K562 (cell line): ENCODE measurements around the gene ALDH1A2. TPM values are rescaled to one million over a fixed set of nuclear protein-coding genes. Genes with fewer than 3 reads are reported as not detected.

Source experiments
- ATAC-seq: fragments of 200-7000 bp; cut with Tn5 transposase; 3 replicates; pipeline ENCODE4 v1.9.1; 2020; ENCODE audit warnings: moderate library complexity
- BruUV-seq: library from RNA; stranded (reverse); fragments of 400-500 nt; replicated peaks from 2 replicates; lab custom pipeline; 2021; lab: Mats Ljungman, UMichigan
- CTCF ChIA-PET: fragments of 300-600 bp; formaldehyde crosslinking; extraction: SDS; loops from one replicate; lab custom pipeline; 2021; ENCODE audit warnings: low intra/inter-chr PET ratio; lab: Yijun Ruan, JAX
- POLR2A ChIA-PET: fragments of 300-600, 350-650 bp; sonication (Branson Sonifier 250); formaldehyde crosslinking; extraction: SDS; loops from one replicate; lab custom pipeline; 2021; ENCODE audit warnings: antibody characterized with exemption, inconsistent platforms; lab: Yijun Ruan, JAX
- DNase-seq, 4 experiments: peaks; one replicate each; pipeline versions ENCODE4 v3.0.0 to v3.0.0-alpha.2; 2011 to 2018; ENCODE audit warnings: low spot score in 3 of 4, mixed read lengths in 3 of 4; ENCODE audit errors: extremely low read depth in 1 of 4
- FAIRE-seq: peaks from 2 replicates; lab custom pipeline; 2011; peaks lifted over from hg19 to GRCh38; lab: Jason Lieb, UNC
- H2AFZ ChIP-seq: 2 replicates; pipeline ENCODE4 v1.6.0; 2011; ENCODE audit warnings: low read depth, low read length, control low read depth, inconsistent platforms
- H3K27ac ChIP-seq: fragments of 200-600 bp; 3 replicates; pipeline ENCODE4 v1.8.0; 2011; ENCODE audit warnings: low read depth, mild to moderate bottlenecking, control low read depth, inconsistent platforms, low read length, moderate library complexity, mixed read lengths; ENCODE audit errors: extremely low read depth
- H3K27me3 ChIP-seq, 2 experiments: fragments of 300-600 bp in 1 of 2; 2 replicates in 1 of 2; 3 replicates in 1 of 2; pipeline versions ENCODE4 v1.6.0 to v1.8.0; 2011; ENCODE audit warnings: inconsistent platforms in 2 of 2, low read length in 2 of 2, mild to moderate bottlenecking in 1 of 2, mixed read lengths in 1 of 2, moderate library complexity in 1 of 2; ENCODE audit not compliant: control insufficient read depth in 2 of 2, insufficient read depth in 2 of 2
- H3K36me3 ChIP-seq: fragments of 300-600 bp; 3 replicates; pipeline ENCODE4 v1.8.0; 2011; ENCODE audit warnings: mild to moderate bottlenecking, low read length, inconsistent platforms; ENCODE audit not compliant: control insufficient read depth, insufficient read depth
- H3K4me1 ChIP-seq, 2 experiments: fragments of 200-600 bp in 1 of 2; replicated peaks in 1 of 2; 2 replicates in 1 of 2; 3 replicates in 1 of 2; pipeline versions ENCODE4 v1.5.1 to v1.8.0; 2011; ENCODE audit warnings: inconsistent platforms in 2 of 2, low read length in 2 of 2, mild to moderate bottlenecking in 1 of 2, mixed read lengths in 1 of 2, moderate library complexity in 1 of 2; ENCODE audit not compliant: control insufficient read depth in 2 of 2, insufficient read depth in 2 of 2
- H3K4me2 ChIP-seq: 2 replicates; pipeline ENCODE4 v1.6.1; 2011; ENCODE audit warnings: low read length, control low read depth, inconsistent platforms, mixed read lengths; ENCODE audit not compliant: insufficient read depth
- H3K4me3 ChIP-seq: fragments of 200-600 bp; sonication (generic), shearing (Covaris generic); 2 replicates; pipeline ENCODE4 v1.5.1; 2016; ENCODE audit warnings: control low read depth, inconsistent platforms
- H3K79me2 ChIP-seq: fragments of 200-600 bp; 3 replicates; pipeline ENCODE4 v1.8.0; 2011; ENCODE audit warnings: low read length, inconsistent platforms; ENCODE audit not compliant: control insufficient read depth, insufficient read depth
- H3K9ac ChIP-seq, 2 experiments: 2 replicates each; pipeline versions ENCODE4 v1.6.0 to v1.6.1; 2011; ENCODE audit warnings: low read depth in 2 of 2, low read length in 2 of 2, control low read depth in 1 of 2, inconsistent platforms in 1 of 2, mild to moderate bottlenecking in 1 of 2, mixed read lengths in 1 of 2; ENCODE audit not compliant: insufficient read depth in 1 of 2
- H3K9me1 ChIP-seq: one replicate; pipeline ENCODE4 v1.6.0; 2011; ENCODE audit warnings: inconsistent platforms, mild to moderate bottlenecking, low read length, moderate library complexity; ENCODE audit not compliant: control insufficient read depth, insufficient read depth
- H3K9me3 ChIP-seq: replicated peaks from 2 replicates; pipeline ENCODE4 v1.5.1; 2011; ENCODE audit warnings: low read depth, low read length, inconsistent platforms; ENCODE audit not compliant: control insufficient read depth, insufficient read depth
- H4K20me1 ChIP-seq: replicated peaks from 2 replicates; pipeline ENCODE4 v1.6.1; 2011; ENCODE audit warnings: low read length, inconsistent platforms, mixed read lengths; ENCODE audit not compliant: control insufficient read depth, insufficient read depth
- BRD9 ChIP-seq: fragments of 450-650 bp; IDR thresholded peaks from 2 replicates; pipeline ENCODE4 v1.6.1; 2018; ENCODE audit warnings: low read depth; ENCODE audit not compliant: partially characterized antibody
- CBX5 ChIP-seq: IDR thresholded peaks from 2 replicates; pipeline ENCODE4 v1.6.1; 2014; ENCODE audit warnings: low read depth, borderline replicate concordance
- GATA2 ChIP-seq: sonication (generic); formaldehyde crosslinking; IDR thresholded peaks from 2 replicates; pipeline ENCODE4 v1.4.0; 2020; ENCODE audit warnings: mild to moderate bottlenecking, missing genetic modification reagents
- GATAD2B ChIP-seq: fragments of 450-650 bp; IDR thresholded peaks from 2 replicates; pipeline ENCODE4 v1.6.1; 2017; ENCODE audit warnings: mild to moderate bottlenecking, borderline replicate concordance
- PHB2 ChIP-seq: fragments of 450-650 bp; IDR thresholded peaks from 2 replicates; pipeline ENCODE4 v1.6.1; 2017; ENCODE audit warnings: low read depth
- PHF8 ChIP-seq: fragments of 200-600 bp; sonication (generic); IDR thresholded peaks from 2 replicates; pipeline ENCODE4 v1.6.1; 2012; ENCODE audit warnings: mixed run types, mild to moderate bottlenecking, inconsistent platforms, low read length, moderate library complexity, borderline replicate concordance
- POU5F1 ChIP-seq: fragments of 150-350 bp; IDR thresholded peaks from 2 replicates; pipeline ENCODE4 v1.6.1; 2014; ENCODE audit warnings: borderline replicate concordance, low read length, low read depth, mild to moderate bottlenecking; ENCODE audit not compliant: partially characterized antibody
- RBM17 ChIP-seq: fragments of 200-400 bp; formaldehyde crosslinking; IDR thresholded peaks from 2 replicates; pipeline ENCODE4 v1.6.1; 2017; ENCODE audit warnings: low read depth, mild to moderate bottlenecking, low read length, borderline replicate concordance
- SIN3A ChIP-seq, 2 experiments: fragments of 150-350 bp in 1 of 2; IDR thresholded peaks; 2 replicates each; pipeline ENCODE4 v1.6.1; 2011 to 2016; ENCODE audit warnings: borderline replicate concordance in 2 of 2, low read depth in 2 of 2, low read length in 2 of 2, mild to moderate bottlenecking in 2 of 2, moderate library complexity in 2 of 2; ENCODE audit not compliant: control insufficient read depth in 1 of 2
- SREBF2 ChIP-seq: sonication (generic); formaldehyde crosslinking; IDR thresholded peaks from 2 replicates; pipeline ENCODE4 v1.4.0; 2020; ENCODE audit warnings: mild to moderate bottlenecking, missing genetic modification reagents
- SRSF7 ChIP-seq: fragments of 200-400 bp; formaldehyde crosslinking; optimal IDR thresholded peaks from 2 replicates; pipeline ENCODE3; 2017; ENCODE audit warnings: mild to moderate bottlenecking, low read depth, low read length
- U2AF2 ChIP-seq: fragments of 200-400 bp; formaldehyde crosslinking; optimal IDR thresholded peaks from 2 replicates; pipeline ENCODE3; 2017; ENCODE audit warnings: low read depth, mild to moderate bottlenecking, low read length
- ZKSCAN3 ChIP-seq: fragments of 250-450 bp; sonication (Bioruptor Pico); IDR thresholded peaks from 2 replicates; pipeline ENCODE4 v1.4.0; 2020
- ZNF140 ChIP-seq: fragments of 250-450 bp; sonication (Bioruptor Pico); IDR thresholded peaks from 2 replicates; pipeline ENCODE4 v1.8.0; 2021; ENCODE audit warnings: moderate library complexity, mild to moderate bottlenecking, inconsistent platforms
- ZNF239 ChIP-seq: fragments of 250-450 bp; sonication (Bioruptor Pico); IDR thresholded peaks from 2 replicates; pipeline ENCODE4 v1.4.0; 2020; ENCODE audit warnings: mild to moderate bottlenecking
- ZNF41 ChIP-seq: fragments of 250-450 bp; sonication (Bioruptor Pico); conservative IDR thresholded peaks from 2 replicates; pipeline ENCODE4 v1.4.0; 2020; ENCODE audit warnings: mild to moderate bottlenecking
- ZNF764 ChIP-seq: fragments of 250-450 bp; sonication (Bioruptor Pico); IDR thresholded peaks from 2 replicates; pipeline ENCODE4 v1.4.0; 2020; ENCODE audit warnings: low read depth, mild to moderate bottlenecking, moderate library complexity
- whole genome bisulfite sequencing: fragments of 100-300 bp; shearing (Covaris generic); methylation state at CpG from one replicate; pipeline ENCODE4 v1.1.6; 2016; ENCODE audit warnings: low coverage, mixed read lengths; ENCODE audit not compliant: insufficient coverage; ENCODE audit errors: missing lambda C conversion rate; 5-methylcytosine and 5-hydroxymethylcytosine counted together
- in situ Hi-C: fragments of 300-500 bp; cut with MboI; formaldehyde crosslinking; loops from 4 replicates; pipeline ENCODE4 v1.15.0; 2018; ENCODE audit warnings: inconsistent platforms, mixed read lengths
- intact Hi-C: fragments of 100-400 bp; cut with micrococcal nuclease; formaldehyde crosslinking; loops from 2 replicates; pipeline ENCODE4 v1.14.2; 2022
- polyA plus RNA-seq, 8 experiments: library from polyadenylated mRNA; depleted of rRNA in 4 of 8; stranded (reverse) in 5 of 8; unstranded in 3 of 8; fragments of >200 nt; fragmentation: Nextera tagmentation in 2 of 8; fragmentation: Illumina TruSeq in 1 of 8; extraction: Ambion mirVana in 2 of 8; extraction: Trizol in 1 of 8; gene quantifications; 2 replicates each; pipeline versions ENCODE4 v1.2.1 to v1.2.3, GENCODE V29; 2011 to 2014; ENCODE audit warnings: inconsistent platforms in 1 of 8, missing spikeins in 1 of 8
- total RNA-seq, 7 experiments: library from RNA; depleted of rRNA in 6 of 7; stranded (reverse); fragments of >200 nt in 6 of 7; fragmentation: Illumina TruSeq in 2 of 7; extraction: Trizol in 2 of 7; gene quantifications; 2 replicates each; pipeline versions ENCODE4 v1.2.1 to v1.2.3, GENCODE V29; 2011 to 2021; ENCODE audit warnings: low replicate concordance in 1 of 7
- TF ChIP-seq, protein P1 (sequence below): sonication (generic); formaldehyde crosslinking; IDR thresholded peaks from 2 replicates; pipeline ENCODE4 v1.4.0; 2020; ENCODE audit warnings: mild to moderate bottlenecking, missing genetic modification reagents
- TF ChIP-seq, protein P2 (sequence below): sonication (generic); formaldehyde crosslinking; IDR thresholded peaks from 2 replicates; pipeline ENCODE4 v1.8.0; 2022; ENCODE audit warnings: missing genetic modification reagents, mild to moderate bottlenecking, borderline replicate concordance

Gene ALDH1A2
- total and polyA plus RNA-seq, 9 of the 15 experiments (the other 6 are each of a cell fraction or from before 2014, with no cell fraction given), result 115 to 393 (median 333) TPM

DNA sequence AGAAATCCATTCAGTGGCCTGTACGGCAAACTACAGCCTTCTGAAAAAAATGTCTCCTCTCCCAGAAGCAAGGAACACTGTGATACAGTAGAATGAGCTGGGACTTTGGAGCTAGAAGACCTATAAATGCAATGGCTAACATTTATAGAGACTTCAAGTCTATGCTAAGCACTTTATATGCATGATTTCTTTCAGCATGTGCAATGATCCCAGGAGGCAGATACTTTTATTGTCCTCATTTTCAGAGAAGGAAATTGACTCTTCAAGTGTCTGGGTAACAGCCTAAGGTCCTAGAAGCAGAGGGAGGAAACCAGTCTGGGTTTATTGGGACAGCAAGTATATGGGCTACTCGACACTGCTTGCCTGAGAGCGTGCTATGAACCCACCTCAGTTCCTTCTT lies 140.9 kb downstream of the ALDH1A2 start:
- intact Hi-C loops (no loop called here), in situ Hi-C loops (no loop called here)
- no peaks in the 10 kb centered on the region for H3K9me3 ChIP-seq
- ChIA-PET POLR2A (interaction anchor here (1.1 kb wide), 1 partner anchor 9 kb away, joined by 5 read pairs; no protein-coding TSS in a partner anchor), CTCF (no interaction called here)
- WGBS, result 0% methylated on average over 3 of the region's 3 CpGs
- no peak overlapping the region for H2AFZ ChIP-seq
- H3K27ac ChIP-seq, result no peak overlapping the region
- H3K9ac ChIP-seq, result no peak overlapping the region
- H3K36me3 ChIP-seq, result no peaks in the 10 kb centered on the region
- FAIRE-seq (no peak), ATAC-seq (no peak), DNase-seq (no peak)
- H4K20me1 ChIP-seq, result no peaks in the 10 kb centered on the region
- H3K4me3 ChIP-seq, result no peak overlapping the region
- no peak overlapping the region for H3K4me2 ChIP-seq
- no TSS peak for BruUV-seq
- H3K9me1 ChIP-seq, result no peaks in the 10 kb centered on the region
- H3K27me3 ChIP-seq, result peaks cover 24 to 41% of the 10 kb centered on the region in 2 experiments; a peak in 4 of 5 replicates
- TF ChIP-seq SRSF7 (no peak), ZNF764 (CRISPR knock-in tag) (no peak), ZNF41 (no peak), CBX5 (no peak), GATAD2B (no peak), POU5F1 (no peak), BRD9 (no peak), ZNF140 (CRISPR knock-in tag) (no peak), ZKSCAN3 (CRISPR knock-in tag) (no peak), PHF8 (no peak), ZNF239 (CRISPR knock-in tag) (no peak), PHB2 (no peak), SREBF2 (CRISPR knock-in tag) (no peak), GATA2 (CRISPR knock-in tag) (no peak), RBM17 (no peak), SIN3A (IDR thresholded peaks at IDR 0.05; ENCODE audit: borderline replicate concordance in 2 of 2, control insufficient read depth in 1 of 2, low read depth in 2 of 2, low read length in 2 of 2) (no peak), U2AF2 (no peak)
- TF ChIP-seq, protein P1, sequence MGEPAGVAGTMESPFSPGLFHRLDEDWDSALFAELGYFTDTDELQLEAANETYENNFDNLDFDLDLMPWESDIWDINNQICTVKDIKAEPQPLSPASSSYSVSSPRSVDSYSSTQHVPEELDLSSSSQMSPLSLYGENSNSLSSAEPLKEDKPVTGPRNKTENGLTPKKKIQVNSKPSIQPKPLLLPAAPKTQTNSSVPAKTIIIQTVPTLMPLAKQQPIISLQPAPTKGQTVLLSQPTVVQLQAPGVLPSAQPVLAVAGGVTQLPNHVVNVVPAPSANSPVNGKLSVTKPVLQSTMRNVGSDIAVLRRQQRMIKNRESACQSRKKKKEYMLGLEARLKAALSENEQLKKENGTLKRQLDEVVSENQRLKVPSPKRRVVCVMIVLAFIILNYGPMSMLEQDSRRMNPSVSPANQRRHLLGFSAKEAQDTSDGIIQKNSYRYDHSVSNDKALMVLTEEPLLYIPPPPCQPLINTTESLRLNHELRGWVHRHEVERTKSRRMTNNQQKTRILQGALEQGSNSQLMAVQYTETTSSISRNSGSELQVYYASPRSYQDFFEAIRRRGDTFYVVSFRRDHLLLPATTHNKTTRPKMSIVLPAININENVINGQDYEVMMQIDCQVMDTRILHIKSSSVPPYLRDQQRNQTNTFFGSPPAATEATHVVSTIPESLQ (CRISPR knock-in tag), result no peak
- TF ChIP-seq, protein P2, sequence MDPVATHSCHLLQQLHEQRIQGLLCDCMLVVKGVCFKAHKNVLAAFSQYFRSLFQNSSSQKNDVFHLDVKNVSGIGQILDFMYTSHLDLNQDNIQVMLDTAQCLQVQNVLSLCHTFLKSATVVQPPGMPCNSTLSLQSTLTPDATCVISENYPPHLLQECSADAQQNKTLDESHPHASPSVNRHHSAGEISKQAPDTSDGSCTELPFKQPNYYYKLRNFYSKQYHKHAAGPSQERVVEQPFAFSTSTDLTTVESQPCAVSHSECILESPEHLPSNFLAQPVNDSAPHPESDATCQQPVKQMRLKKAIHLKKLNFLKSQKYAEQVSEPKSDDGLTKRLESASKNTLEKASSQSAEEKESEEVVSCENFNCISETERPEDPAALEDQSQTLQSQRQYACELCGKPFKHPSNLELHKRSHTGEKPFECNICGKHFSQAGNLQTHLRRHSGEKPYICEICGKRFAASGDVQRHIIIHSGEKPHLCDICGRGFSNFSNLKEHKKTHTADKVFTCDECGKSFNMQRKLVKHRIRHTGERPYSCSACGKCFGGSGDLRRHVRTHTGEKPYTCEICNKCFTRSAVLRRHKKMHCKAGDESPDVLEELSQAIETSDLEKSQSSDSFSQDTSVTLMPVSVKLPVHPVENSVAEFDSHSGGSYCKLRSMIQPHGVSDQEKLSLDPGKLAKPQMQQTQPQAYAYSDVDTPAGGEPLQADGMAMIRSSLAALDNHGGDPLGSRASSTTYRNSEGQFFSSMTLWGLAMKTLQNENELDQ (CRISPR knock-in tag), result no peak
- H3K4me1 ChIP-seq, result no peaks in the 10 kb centered on the region
- H3K79me2 ChIP-seq, result no peaks in the 10 kb centered on the region
